Measurements from ENCODE around the gene PDGFB. TPM values are rescaled to one million over a fixed set of nuclear protein-coding genes. Genes with fewer than 3 reads are reported as not detected.

The PDGFB gene
- polyA plus RNA-seq, 4 donors, result 13.0 to 17.4 (median 14.8) TPM

DNA sequence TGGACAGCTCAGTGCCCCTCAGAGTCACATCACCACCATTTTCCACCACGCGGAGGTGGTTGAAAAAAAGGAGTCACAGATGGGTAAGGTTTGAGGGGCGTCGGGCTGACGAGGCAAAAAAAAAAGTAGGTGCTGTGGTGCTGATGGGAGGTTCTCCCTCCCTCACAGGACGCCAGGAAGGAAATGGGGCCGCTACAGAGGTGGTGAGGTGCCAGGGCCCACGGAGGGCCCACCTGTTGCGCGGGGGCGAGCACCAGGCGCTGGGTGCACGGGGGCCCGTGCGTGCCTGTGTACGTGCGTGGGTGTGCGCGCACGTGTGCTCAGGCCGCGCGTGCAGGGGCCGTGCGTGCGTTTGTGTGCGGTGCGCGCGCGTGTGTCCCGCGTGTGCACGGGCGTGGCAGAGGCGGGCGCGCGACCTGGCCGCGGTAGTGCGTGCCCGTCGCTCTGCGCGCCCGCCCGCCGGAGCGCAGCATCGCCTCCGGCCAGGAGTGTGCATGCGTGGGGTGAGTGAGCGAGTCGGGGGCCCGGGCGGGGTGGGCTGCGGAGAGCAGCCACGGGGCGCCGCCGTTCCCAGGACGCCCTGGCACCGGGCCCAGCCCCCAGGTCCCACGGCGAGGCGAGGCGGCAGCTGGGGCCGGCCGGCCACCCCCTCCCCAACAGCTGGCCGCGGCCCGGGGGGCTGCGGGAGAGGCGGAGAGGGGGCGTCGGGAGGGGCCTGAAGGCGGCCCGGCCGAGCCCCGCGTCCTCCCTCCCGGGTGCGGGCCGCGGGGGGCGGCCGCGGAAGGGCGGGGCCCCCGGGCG, 2.8 kb downstream of the PDGFB start:
- no peak for DNase-seq (ENCODE audit: low read depth in 4 of 4, low spot score in 2 of 4)

GRCh38 chr22:39240831-39241793, 3.7 kb downstream of the PDGFB start:
- no peak for DNase-seq (ENCODE audit: low read depth in 4 of 4, low spot score in 2 of 4)

DNA sequence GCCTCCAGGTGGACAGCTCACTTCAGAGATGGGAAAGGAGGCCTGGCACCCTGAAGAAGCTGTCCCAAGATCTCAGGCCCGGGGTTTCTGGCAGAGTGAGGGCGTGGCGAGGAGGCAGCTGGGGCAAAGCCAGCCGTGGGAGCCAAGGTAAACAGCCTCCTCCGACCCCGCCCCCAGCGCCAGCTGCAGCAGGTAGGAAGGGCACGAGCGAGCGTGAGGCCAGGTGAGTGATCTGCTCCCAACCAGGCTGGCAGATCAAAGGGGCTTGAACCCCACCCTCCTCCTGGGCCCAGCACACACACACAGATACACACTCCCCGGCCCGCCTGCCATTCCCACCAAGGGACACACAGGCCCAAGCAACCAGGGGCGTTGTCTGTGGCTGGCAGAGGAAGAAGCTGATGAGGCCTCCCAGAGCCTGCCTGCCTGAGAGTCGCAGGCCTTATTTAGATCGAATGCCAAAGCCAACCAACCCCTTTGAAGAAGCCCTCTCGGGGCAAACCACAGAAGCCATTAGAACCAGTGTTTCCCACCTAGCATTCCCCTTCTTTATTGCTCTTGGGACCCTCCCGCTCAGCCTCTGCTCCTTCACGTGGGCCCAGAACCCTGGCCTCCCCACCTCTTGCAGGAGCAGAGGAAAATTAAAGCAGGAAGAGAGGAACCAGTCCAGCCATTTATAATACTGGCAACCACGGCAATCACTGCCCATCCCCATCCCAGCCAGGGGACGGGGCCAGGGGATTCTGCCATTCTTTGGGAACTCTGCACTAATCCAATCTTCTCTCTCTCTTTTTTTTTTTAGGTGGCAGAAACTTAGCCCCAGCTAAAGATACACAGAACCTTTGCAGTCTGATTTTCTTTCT, 5.0 kb downstream of the PDGFB start:
- no peak for DNase-seq (ENCODE audit: low read depth in 4 of 4, low spot score in 2 of 4)

GRCh38 chr22:39238966-39239505, 5.7 kb downstream of the PDGFB start:
- DNase-seq (ENCODE audit: low read depth in 4 of 4, low spot score in 2 of 4), result no peak

DNA sequence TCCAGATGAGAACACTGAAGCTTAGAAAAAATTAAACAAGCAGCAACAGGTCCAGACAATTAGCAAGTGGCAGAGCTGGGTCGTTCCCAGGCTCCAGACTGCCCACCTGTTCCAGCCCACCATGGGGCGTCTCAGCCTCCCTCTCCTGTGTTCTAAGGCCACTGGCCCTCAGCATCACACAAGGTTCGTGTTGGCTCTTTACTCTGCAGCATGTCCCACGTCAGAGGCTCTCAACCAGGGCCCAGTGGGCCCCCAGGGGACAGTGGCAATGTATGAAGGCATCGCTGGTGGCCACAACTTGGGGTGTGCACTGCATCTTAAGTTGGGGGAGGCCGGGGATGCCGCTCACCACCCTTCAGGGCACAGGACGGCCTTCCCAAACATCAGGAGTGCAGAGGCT, 6.2 kb downstream of the PDGFB start:
- no peak for DNase-seq (ENCODE audit: low read depth in 4 of 4, low spot score in 2 of 4)

GRCh38 chr22:39238101-39238466, 6.7 kb downstream of the PDGFB start:
- DNase-seq (ENCODE audit: low read depth in 4 of 4, low spot score in 2 of 4), result no peak

DNA sequence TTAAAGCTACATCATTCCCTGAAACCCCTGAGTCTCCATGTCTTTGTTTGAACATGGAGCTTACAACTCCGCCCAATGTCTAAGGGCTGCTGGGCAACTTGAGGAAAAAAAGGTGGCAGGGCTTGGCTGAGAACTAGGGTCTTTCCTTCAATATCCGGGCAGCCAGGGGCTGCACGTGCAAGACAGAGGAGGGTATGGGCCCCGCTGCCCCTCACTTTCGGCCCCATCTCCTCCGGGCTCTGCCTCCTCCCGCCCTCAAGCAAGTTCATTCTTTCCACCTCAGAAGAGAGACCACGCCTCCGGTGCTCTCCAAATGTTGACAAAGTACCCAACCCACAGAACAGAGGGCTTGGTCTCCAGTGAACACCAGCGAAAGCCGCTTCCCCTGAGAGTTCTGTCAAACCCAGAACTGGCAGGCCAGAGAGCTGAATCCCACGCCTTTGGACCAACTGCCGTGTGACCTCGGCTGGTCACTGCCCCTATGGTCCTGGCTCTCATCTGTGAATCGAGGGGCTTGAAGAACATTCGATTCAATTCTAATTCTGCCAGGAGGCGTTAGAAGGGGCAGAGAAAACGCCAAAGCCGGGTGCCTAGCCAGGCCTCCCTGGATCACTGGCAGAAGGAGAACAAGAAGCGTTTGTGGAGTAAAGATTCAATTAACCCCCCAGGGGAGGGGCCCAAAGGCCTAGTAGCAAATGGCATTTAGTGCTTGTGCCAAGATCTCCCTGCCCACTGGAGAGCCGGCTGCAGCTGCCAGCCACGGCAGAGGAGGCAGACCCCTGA, 7.3 kb downstream of the PDGFB start:
- no peak for DNase-seq (ENCODE audit: low read depth in 4 of 4, low spot score in 2 of 4)

DNA sequence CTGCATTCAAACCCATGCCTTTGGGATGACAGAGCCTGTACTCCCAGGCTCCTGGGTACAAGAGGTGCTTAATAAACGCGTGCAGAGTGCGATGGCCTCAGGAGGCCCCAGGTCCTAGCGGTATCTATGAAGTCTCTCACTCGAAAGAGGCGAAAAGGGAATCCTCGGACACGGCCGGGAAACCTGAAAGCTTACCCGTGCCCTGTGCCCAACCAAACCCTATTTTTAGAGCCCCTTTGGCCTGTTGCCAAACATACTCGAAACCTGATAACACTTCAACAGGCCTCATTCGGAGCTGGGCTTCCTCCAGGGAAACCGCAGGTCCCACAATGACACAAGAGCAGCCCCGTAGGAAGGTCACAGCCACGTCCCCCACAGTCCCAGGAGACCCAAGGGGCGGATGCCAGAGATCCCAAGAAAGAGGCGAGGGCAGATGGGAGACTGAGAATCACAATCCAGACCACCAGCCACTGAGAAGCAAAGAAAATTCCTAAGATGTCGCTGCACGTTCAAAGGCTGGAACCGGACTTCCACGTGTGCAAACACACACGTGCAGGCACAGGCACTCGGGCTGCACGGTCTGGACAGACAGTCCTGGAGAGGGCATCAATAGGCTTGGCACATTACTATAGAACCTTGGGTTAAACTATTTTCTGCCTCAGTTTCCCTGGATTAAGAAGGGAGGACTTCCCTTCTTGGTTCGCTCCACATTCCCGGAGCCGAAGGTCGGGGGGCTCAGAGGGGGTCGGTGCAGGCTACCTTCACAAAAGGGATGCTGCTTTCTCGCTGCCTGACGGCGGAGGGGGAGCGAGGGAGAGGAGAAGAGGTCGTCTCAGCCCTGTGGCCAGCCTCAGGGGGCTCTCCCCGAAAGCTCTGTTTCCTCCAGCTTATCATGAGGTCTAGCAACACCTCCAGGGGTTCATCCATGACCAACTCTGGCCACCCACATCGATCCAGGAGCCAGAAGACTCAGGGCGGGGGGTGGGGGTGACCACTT, 8.2 kb downstream of the PDGFB start:
- no peak for DNase-seq (ENCODE audit: low read depth in 4 of 4, low spot score in 2 of 4)

DNA sequence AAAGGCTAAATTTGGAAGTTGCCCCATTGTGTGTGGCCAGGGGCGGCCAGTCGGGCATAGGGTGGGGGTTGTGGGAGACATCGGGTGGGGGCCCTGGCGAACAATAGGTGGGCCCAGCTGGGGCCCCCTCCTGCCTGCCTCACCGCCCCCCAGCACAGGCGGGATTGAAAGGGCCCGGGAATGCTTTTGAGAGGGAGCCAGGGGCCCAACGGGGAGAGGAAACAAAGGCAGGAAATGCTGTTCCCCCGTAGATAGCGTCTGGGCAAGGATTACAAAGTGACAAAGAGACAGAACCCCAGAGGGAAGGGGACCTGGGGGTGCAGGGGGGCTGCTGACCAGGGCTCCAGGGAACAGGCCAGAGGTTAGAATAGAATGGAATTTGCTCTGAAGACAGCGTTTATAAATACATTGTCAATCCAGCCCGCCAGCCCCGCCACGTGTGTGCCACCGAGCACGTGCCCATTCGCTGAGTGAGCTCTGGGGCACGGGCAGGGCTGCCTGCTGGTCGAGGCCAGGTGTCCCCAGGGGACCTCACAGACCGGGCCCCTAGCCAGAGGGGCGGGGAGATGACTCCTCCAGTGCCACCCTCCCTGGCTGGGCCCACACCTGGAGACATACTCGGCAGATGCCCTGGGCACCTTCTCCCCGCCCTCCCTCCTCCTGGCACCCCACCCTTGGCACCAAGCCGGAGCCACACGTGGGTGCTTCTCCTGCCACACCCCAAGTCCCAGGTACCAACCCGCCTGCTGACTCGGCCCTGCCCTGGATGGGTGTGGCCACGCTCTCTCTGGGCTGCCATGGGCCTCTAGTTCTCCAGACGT, 9.7 kb downstream of the PDGFB start:
- no peak for DNase-seq (ENCODE audit: low read depth in 4 of 4, low spot score in 2 of 4)

GRCh38 chr22:39234472-39234787, 10.4 kb downstream of the PDGFB start:
- no peak for DNase-seq (ENCODE audit: low read depth in 4 of 4, low spot score in 2 of 4)

DNA sequence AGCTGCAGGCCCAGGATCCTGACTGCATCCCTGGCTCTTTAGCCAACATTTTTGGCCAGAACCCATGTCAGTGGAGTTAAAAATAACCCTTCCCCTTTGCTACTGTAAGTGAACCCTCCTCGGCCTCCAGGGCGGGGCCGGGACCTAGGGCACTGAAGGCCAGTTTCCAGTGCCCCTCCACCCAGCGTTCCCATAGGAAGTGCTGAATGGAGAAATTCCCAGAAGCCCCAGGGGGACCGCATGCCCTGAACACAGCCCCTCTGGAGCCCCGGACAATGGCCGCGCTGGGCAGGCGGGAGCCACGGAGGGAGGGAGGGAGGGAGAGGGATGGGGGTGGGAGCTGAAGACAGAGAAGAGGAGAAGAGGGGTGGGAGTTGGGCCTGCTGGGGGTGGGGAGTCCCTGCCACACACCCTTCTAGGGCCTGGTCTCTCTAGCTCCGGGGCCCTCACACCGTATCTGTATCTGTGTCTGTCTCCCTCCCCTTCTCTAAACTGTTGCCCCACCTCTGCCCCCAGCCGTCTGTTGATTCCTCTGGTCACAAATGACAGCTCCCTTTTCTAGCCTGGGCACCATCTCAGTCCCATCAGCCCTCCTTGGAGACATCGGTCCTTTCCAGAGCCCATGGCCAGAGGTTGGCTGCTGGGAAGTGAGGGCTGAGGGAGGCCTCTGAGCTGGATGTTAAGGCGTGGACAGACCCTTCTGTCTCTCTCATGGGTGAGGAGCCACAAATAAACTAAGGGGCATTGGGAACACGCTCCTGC, 10.9 kb downstream of the PDGFB start:
- DNase-seq (ENCODE audit: low read depth in 4 of 4, low spot score in 2 of 4), result no peak

GRCh38 chr22:39232806-39233709, 11.7 kb downstream of the PDGFB start:
- DNase-seq (ENCODE audit: low read depth in 4 of 4, low spot score in 2 of 4), result no peak

DNA sequence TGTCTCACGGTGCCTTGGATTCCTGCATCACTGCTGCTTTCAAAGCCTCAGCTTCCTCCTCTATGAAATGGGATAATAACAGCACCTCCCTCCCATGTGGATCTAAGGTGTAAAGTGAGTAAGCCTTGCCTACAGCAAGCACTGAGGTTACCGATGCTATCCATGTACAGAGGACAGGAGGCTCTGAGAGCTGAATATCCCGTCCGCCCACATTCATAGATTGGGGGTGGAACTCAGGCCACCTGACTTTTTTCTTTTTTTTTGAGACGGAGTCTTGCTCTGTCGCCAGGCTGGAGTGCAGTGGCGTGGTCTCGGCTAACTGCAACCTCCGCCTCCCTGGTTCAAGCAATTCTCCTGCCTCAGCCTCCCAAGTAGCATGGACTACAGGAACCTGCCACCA, 12.5 kb downstream of the PDGFB start:
- no peak for DNase-seq (ENCODE audit: low read depth in 4 of 4, low spot score in 2 of 4)

- DNase-seq (ENCODE audit: low read depth in 4 of 4, low spot score in 2 of 4), result no peak
Observed at GRCh38 chr22:39231197-39231950, 13.4 kb downstream of the PDGFB start.

All from left renal cortex interstitium (tissue), 4 donors.